Body of pancreas (tissue), 4 donors: ENCODE measurements around the gene PRR20A.

Source experiments
- CTCF ChIP-seq, 7 experiments: fragments of 450-650 bp in 4 of 7; fragments of 200-600 bp in 3 of 7; sonication (generic) in 3 of 7; IDR thresholded peaks; one replicate each; pipeline ENCODE4 v1.5.1; 2016 to 2019; ENCODE audit warnings: antibody characterized with exemption in 7 of 7
- POLR2A ChIP-seq, 3 donors: fragments of 450-650 bp; IDR thresholded peaks; one replicate each; pipeline ENCODE4 v1.6.1; 2016; ENCODE audit warnings: antibody characterized with exemption in 3 of 3, mild to moderate bottlenecking in 2 of 3

- TF ChIP-seq CTCF (IDR thresholded peaks at IDR 0.05) (no peak), POLR2A (IDR thresholded peaks at IDR 0.05) (no peak)
These were observed 4.6 kb upstream of the PRR20A start for GRCh38 chr13:57136093-57136492.
